WERI-Rb-1 (cell line): ENCODE results near the gene LCOR.

Experiments used
- DNase-seq: peaks from one replicate; pipeline ENCODE4 v3.0.0-alpha.2; 2020
- H3K27ac ChIP-seq: fragments of 250-450 bp; sonication (Bioruptor Pico); 2 replicates; pipeline ENCODE4 v1.5.1; 2020; ENCODE audit warnings: mild to moderate bottlenecking, moderate library complexity
- H3K27me3 ChIP-seq: fragments of 250-450 bp; sonication (Bioruptor Pico); 2 replicates; pipeline ENCODE4 v1.5.1; 2021; ENCODE audit warnings: mild to moderate bottlenecking, low read depth, moderate library complexity; ENCODE audit not compliant: insufficient read depth, severe bottlenecking
- H3K36me3 ChIP-seq: fragments of 250-450 bp; sonication (Bioruptor Pico); 2 replicates; pipeline ENCODE4 v1.5.1; 2020; ENCODE audit warnings: mild to moderate bottlenecking, moderate library complexity
- H3K4me3 ChIP-seq: 2 replicates; pipeline ENCODE4 v1.5.1; 2011; ENCODE audit warnings: low read depth, mild to moderate bottlenecking, control low read depth, low read length
- H3K9me3 ChIP-seq: fragments of 250-450 bp; sonication (Bioruptor Pico); 2 replicates; pipeline ENCODE4 v1.5.1; 2021; ENCODE audit warnings: mild to moderate bottlenecking, moderate library complexity; ENCODE audit not compliant: severe bottlenecking
- TF ChIP-seq, protein P1 (sequence below): IDR thresholded peaks from 2 replicates; pipeline ENCODE4 v1.5.1; 2011; ENCODE audit warnings: low read depth, mild to moderate bottlenecking, control low read depth, inconsistent platforms, low read length

The LCOR gene

GRCh38 chr10:97018251-97019212, 186.4 kb downstream of the LCOR start:
- Histone ChIP-seq H3K9me3 (no peaks in the 10 kb centered on the region), H3K36me3 (no peaks in the 10 kb centered on the region), H3K27ac (no peak overlapping the region), H3K27me3 (no peaks in the 10 kb centered on the region), H3K4me3 (no peak overlapping the region)
- TF ChIP-seq, protein P1, sequence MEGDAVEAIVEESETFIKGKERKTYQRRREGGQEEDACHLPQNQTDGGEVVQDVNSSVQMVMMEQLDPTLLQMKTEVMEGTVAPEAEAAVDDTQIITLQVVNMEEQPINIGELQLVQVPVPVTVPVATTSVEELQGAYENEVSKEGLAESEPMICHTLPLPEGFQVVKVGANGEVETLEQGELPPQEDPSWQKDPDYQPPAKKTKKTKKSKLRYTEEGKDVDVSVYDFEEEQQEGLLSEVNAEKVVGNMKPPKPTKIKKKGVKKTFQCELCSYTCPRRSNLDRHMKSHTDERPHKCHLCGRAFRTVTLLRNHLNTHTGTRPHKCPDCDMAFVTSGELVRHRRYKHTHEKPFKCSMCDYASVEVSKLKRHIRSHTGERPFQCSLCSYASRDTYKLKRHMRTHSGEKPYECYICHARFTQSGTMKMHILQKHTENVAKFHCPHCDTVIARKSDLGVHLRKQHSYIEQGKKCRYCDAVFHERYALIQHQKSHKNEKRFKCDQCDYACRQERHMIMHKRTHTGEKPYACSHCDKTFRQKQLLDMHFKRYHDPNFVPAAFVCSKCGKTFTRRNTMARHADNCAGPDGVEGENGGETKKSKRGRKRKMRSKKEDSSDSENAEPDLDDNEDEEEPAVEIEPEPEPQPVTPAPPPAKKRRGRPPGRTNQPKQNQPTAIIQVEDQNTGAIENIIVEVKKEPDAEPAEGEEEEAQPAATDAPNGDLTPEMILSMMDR = no peak
- DNase-seq = no peak

- no peaks in the 10 kb centered on the region for H3K9me3 ChIP-seq
- H3K27ac ChIP-seq = no peak overlapping the region
- no peaks in the 10 kb centered on the region for H3K27me3 ChIP-seq
- no peak for DNase-seq
- TF ChIP-seq, protein P1 = no peak
- no peaks in the 10 kb centered on the region for H3K36me3 ChIP-seq
- H3K4me3 ChIP-seq = no peak overlapping the region
Observed at GRCh38 chr10:97019213-97019844, 187.2 kb downstream of the LCOR start.

DNA sequence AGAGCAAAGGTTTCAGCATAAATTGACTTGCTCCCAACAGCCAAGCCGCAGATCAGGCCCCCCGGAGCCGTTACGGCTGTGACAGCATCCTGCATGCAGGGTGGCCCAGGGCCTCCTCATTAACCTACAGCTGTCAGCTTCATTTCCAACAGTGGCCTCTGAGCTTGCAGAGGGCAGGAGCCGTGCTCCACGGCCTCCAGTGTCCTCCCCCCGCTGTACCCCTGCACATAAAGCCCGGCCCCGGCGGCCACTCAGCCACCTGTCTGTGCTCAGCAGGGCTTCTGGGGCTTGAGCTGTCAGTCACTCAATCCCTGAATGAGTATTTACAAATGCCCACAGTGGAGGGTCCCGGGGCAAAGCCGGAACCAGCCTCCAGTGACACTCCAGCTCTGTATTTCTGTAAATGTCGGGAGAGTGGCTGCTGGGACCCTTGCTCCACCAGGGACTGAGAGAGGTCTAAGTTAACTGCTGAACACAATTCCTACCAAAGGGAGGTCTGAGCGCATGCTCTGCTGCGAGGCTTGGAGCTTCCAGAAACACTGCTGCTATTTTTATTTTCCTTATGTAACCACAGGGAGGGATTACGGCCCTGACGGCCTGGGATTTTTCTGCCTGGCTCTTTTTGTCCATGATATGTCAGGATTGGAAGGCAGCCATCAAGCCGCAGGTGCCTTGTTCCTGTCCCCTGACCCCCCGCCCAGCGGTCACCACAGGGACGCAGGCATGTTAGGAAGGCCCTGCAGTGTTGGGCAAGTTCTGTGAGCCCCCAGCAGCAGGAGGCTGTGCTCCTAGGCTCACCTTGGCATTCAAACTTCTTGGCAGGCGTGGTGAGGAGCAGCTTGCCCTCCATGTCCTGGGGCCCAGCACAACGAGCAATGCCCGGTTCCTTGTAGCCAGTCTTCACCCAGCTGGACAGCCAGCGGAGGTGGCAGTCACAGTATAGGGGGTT, 188.6 kb downstream of the LCOR start:
- Histone ChIP-seq H3K27ac (0 out of 2 replicates have a peak overlapping the region, but pooled peaks have one; percentile 4), H3K27me3 (no peaks in the 10 kb centered on the region), H3K36me3 (no peaks in the 10 kb centered on the region), H3K4me3 (no peak overlapping the region), H3K9me3 (no peaks in the 10 kb centered on the region)
- TF ChIP-seq, protein P1 = no peak
- DNase-seq = peak; percentile 75

DNA sequence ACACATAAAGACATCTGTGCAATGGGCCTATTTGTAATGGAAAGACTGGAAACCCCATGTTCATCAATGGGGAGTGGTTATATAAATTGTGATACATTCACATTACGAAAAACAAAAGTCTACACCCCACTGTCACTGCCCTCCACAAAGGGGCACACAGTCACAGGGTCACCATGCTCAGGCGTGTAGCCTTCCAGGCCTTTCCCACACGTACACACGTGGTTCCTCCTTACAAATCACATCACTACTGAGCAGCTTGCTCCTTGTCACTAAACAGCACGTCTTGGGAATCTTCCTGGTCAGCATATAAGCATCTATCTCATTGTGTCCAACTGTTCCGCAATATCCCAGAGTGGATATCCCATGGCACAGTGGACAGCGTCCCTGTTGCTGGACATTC, 190.5 kb downstream of the LCOR start:
- no peaks in the 10 kb centered on the region for H3K9me3 ChIP-seq
- DNase-seq = no peak
- no peak overlapping the region for H3K4me3 ChIP-seq
- no peak overlapping the region for H3K27ac ChIP-seq
- TF ChIP-seq, protein P1 = no peak
- H3K36me3 ChIP-seq = no peaks in the 10 kb centered on the region
- H3K27me3 ChIP-seq = no peaks in the 10 kb centered on the region

GRCh38 chr10:97023401-97024167, 191.5 kb downstream of the LCOR start:
- TF ChIP-seq, protein P1 = no peak
- H3K4me3 ChIP-seq = no peak overlapping the region
- no peaks in the 10 kb centered on the region for H3K36me3 ChIP-seq
- H3K27me3 ChIP-seq = no peaks in the 10 kb centered on the region
- H3K27ac ChIP-seq = no peak overlapping the region
- DNase-seq = no peak
- no peaks in the 10 kb centered on the region for H3K9me3 ChIP-seq
